DMS 273 (cell line): ENCODE measurements around the gene ABI1.
A peak's percentile ranks its signal among the peaks of the same experiment; 100 is the strongest.

ENCODE experiments used
- DNase-seq: peaks from one replicate; lab custom pipeline; 2025; ENCODE audit not compliant: unreplicated experiment; lab: John Stamatoyannopoulos, UW

ABI1 gene

DNA sequence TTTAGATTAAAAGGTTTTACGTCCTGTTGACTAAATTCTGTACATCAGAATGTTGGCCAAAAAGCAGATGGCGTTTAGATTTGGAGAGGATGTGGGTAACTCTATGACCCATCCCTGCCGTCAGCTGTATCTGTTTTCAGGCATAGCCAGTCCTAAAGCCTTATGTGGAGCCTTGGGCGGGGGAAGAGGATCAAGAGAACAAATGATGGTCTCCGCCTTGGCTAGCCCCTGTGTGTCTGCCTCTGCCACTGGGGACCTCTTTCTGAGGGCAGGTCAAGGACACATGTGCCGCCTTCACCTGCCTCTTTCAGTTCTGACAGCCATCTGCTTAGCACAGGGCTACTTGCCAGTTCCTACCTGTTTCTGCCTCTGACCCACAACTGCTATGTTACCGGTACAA lies 139.2 kb downstream of the ABI1 start:
- DNase-seq: no peak

DNA sequence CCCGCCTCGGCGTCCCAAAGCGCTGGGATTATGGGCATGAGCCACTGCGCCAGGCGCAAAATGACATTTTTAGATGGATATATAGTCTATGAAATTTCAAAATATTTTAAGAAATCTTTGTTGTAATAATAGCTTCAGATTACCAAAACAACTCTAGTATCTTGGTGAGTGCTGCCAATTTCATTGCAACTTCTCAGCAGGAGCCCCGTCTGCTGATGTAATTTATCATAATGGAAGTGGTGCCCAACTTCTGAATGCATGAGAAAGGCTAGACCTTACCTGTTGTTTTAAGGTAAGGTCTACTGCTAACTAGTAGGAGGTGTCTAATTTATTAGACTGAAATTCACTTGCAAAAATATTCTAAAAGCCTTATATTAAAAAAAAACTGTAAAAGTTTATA lies 143.3 kb downstream of the ABI1 start:
- no peak for DNase-seq

DNA sequence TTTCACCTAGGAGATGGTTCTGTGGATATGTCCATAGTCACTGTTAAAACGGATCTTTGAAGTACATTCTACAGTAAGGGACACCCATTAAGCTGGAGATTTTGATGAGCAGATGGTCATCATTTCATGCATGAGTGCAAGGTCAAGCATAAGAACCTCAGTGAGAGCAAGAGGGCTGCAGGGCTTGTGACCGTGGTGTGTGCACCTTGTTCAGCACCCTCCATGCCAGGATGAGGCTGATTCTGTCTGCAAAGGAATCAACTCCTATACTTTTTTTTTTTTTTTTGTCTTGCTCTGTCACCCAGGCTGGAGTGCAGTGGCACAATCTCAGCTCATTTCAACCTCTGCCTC lies 145.6 kb downstream of the ABI1 start:
- no peak for DNase-seq

DNA sequence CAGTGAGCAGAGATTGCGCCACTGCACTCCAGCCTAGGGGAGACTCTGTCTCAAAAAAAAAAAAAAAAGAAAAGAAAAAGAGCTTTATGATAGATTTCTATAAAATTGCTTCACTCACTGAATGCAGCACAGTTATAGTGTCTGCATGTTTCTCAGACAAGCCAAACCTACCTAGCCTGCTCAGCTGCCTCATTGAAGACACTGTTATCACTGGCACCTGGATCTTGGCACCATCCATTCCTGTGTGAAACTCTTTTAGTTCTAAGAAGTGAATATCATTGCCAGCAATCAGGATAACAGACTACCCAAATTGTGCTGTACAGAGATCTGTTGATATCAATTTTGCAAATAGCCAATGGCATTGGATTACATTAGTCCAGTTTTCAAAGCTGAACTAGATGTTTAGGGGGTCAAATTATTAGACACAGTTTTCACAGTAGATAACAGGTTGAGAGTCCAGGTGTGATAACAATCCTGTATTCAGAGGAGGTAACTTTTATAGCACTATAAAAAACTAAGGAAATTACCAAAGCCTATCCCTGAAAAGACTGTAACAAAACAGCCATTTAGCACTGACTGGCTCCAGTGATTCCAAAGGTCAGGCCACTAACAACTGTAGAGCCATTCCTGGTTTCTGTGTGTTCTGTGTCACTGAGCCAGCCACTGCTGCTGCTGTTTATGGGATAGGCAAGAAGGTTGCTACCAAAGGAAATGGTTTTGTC lies 146.2 kb downstream of the ABI1 start:
- DNase-seq: no peak

DNA sequence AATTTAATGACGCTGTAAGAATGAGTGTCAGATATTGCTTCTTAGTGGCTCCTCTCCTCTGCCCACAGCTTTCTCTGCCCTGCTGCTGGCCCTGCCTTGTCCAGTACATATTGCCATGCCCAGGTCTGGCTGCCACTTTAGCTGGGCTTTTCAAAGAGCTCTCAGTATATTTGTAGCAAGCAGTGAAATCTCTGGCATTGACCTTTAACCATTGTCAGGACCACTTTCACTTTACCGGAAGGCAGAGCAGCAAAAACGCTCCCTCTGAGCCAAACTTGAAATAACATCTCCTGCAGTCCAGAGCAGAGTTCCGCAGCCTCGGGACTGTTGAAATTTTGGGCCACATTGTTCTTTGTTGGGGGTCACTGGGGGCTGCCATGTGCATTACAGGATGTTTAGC lies 149.4 kb downstream of the ABI1 start:
- no peak for DNase-seq

DNA sequence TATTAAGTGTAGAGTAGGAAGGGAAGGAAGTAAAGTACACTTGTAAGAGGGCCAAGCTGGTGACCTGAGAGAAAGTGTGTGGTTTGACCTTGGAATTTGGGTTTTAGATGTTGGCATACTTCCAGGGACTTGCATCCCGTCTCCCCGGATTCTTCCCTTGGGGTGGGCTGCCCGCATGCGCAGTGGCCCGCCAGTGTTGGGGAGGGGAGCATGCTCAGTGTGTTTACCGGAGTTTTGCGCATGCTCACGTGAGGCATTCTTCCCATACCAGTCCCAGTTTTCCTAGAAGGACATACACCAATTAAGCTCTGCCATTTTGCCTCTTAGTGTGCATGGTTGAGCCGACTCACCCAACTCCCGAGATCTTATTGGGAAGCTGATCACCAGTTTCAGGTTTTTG lies 153.8 kb downstream of the ABI1 start:
- no peak for DNase-seq

DNA sequence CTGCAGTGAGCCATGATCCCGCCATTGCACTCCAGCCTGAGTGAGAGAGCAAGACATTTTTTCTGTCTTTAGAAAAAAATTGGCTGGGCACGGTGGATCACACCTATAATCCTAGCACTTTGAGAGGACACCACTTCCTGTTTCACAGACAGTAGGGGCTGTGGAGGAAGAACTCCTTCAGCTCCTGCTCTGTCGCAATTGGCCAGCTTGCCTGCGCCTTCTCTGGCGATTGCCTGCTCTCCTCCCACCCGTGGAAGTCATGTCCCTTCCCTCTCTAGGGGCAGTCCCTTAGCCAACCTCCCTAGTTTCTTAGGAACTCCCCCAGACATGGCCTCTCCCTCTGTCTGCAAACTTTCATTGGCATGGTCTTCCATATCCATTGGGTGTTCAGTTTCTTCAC lies 154.6 kb downstream of the ABI1 start:
- no peak for DNase-seq

DNA sequence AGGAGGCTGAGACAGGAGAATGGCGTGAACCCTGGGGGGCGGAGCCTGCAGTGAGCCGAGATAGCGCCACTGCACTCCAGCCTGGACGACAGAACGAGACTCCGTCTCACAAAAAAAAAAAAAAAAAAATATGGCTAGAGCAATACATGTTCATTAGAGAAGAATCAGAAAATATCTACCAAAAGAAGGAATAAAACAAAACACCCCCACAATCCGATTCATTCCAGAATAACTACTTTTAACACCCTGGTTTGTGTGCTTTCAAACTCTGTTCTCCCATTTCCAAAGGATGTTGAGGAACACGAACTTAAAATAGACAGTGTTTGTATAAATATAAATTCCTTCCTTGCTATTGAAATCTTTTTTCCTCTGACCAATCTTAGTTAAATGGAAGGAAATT lies 156.8 kb downstream of the ABI1 start:
- no peak for DNase-seq

DNA sequence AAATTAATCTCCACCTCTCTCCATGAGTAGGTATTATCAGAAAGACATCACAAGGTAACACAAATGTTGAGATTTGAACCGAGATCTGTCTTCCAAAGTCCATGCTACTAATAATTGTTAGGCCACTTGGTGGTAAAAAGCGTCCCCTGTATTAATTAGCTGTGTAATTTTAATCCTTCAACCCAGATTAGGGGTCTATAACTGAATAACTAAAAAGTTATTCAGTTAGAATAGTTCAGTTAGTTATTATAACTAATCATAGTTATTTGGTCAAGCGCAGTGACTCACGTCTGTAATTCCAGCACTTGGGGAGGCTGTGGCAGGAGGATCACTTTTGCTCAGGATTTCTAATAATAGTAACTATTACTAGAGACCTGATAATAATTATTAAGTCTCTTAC lies 157.7 kb downstream of the ABI1 start:
- no peak for DNase-seq

DNA sequence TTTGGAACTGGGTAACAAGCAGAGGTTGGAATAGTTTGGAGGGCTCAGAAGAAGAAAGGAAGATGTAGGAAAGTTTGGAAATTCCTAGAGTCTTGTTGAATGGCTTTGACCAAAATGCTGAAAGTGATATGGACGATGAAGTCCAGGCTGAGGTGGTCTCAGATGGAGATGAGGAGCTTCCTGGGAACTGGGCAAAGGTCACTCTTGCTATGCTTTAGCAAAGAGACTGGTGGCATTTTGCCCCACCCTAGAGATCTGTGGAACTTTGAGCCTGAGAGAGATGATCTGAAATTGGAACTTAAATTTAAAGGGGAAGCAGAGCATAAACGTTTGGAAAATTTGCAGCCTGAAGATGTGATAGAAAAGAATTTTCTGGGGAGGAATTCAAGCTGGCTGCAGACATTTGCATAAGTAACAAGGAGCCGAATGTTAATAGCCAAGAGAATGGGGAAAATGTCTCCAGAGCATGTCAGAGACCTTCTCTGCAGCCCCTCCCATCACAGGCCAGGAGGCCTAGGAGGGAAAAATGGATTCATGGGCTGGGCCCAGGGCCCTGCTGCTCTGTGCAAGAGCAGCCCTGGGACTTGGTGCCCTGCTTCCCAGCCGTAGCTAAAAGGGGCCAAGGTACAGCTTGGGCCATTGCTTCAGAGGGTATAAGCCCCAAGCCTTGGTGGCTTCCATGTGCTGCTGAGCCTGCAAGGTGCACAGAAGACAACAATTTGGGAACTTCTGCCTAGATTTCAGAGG lies 159.7 kb downstream of the ABI1 start:
- DNase-seq: no peak

DNA sequence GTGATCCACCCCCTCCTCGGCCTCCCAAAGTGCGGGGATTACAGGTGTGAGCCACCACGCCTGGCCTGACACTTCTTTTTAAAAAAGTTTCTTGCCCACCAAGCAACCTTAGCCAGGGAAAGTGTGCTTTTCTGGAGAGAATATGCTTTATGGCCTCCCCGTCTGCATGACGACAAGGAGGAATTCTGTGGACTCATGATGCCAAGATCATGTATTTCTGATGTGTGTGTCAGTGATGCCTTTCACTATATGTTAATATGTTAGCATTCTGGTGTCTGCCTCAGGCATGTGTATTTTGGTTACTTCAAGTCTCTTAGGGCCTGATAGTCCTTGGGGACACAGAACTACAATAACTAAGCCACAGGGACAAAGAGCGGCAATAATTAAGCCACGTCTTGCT lies 161.1 kb downstream of the ABI1 start:
- DNase-seq: no peak

DNA sequence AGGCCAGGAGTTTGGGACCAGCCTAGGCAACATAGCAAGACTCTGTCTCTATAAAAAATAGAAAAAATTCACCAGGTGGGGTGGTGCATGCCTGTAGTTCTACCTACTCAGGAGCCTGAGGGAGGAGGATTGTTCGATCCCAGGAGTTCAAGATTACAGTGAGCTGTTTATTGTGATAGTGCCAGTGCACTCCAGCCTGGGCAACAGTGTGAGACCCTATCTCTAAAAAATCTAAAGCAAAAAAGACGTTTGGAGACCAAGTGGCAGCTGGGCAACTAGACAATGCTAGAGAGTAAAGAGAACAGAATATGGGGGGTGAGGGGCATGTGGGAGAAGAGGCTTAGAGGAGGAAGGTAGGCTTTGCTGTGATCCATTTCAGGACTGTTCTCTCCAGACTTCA lies 161.8 kb downstream of the ABI1 start:
- no peak for DNase-seq

DNA sequence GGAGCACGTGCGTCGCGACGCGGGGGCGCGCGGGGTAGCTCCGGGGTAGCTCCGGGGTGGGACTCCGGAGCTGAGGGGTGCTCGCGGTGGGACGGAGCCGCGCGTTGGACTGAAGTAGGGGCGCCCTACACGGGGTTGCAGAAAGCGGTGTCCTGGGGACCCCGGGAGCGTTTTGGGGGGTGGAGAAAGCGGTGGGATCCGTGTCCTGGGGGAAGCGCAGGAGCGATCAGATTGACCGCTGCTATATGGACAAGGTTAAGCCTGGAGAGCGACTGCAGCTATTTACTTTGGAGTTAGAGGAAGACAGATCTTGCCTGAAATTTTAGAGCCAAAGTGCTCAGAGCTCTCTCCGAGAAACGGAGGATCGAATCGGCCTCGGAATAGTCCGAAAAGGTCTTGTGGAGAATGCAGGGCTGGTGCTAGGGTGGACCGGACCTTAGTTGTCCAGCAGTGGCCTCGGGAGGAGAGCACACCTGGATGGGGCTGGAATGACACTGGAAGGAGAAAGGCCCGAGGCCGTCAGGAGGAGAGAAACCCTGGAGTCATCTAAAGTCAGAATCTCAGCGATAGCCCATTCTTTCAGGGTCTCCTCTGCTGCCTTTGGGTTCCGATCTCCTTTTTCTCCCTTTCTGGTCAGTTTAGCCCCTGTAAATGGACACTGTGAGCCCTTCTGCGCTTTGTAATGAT lies 162.7 kb downstream of the ABI1 start:
- peak; percentile 18 for DNase-seq

DNA sequence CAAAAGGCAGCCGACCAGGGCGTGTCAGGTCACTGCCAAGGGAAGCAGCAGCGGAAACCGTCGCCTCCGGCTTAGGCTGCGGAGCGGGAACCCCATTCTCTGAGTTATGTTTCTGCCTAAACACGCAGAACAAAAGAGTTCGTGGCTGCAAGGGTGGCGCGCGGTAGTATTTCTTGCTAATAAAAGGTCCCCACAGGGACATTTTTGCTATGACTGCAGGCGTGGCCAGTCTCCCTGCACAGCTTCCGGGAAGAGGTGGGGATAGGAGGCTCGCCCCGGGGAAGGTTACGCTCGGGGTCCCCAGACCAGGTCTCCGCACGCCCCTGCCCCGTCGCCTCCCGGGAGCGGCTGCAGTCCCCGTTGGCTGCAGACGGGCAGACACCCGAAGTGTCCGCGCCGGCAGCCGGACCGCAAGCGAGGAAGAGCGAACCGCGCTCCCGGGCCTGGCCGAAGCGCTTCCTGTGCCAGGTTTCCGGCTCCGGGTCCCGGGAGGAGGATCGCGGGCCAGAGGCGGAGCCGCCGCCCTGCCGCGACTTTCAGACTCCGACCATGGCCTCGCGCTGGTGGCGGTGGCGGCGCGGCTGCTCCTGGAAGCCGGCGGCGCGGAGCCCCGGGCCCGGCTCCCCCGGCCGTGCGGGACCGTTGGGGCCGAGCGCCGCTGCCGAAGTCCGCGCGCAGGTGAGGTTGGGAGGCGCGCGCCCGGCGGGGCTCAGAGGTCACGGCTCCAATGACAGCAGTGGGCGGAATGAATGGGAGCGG lies 163.4 kb downstream of the ABI1 start, which contains the start of gene PDSS1:
PDSS1 (plus strand) TSS at position 539 of the 759 bp plus-strand sequence; CDS start at position 550, 11 bp downstream.
- peak; percentile 81 for DNase-seq

DNA sequence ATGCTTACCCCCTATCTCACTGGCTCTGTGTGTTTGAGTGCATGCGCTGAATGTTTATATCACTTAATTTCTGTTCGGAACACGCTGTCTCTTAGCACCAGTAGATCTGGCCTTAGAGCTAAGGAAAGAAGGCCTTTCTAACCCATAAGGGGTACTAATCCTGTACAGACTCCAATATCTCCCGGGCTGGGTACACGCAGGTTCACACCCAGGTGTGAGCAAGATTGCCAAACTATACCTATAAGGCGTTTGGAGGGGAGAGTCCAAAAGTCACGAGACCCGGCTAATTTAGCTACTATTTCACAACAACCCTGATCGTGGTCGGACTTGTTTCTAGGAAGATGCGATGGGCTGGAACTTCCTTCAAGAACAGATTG lies 164.0 kb downstream of the ABI1 start:
- no peak for DNase-seq
